Common myeloid progenitor, CD34-positive (primary cell): Measurements from ENCODE around the gene DGLUCY.
"Not testable (repeated sequence)": the region's sequence is repeated elsewhere in the genome, so short reads cannot be mapped to it uniquely, and the experiment has no call there.

Experiments used
- CTCF ChIA-PET: fragments of 350-600 bp; sonication (Branson Sonifier 250); formaldehyde crosslinking; loops from one replicate; lab custom pipeline; 2021; ENCODE audit warnings: antibody characterized with exemption; lab: Charles Lee
- POLR2A ChIA-PET: fragments of 350-600 bp; sonication (Branson Sonifier 250); formaldehyde crosslinking; loops from one replicate; lab custom pipeline; 2021; ENCODE audit warnings: antibody characterized with exemption; lab: Charles Lee
- DNase-seq, 3 donors: peaks; one replicate each; pipeline versions ENCODE4 v3.0.0 to v3.0.0-alpha.2; 2013
- H3K27ac ChIP-seq, 2 experiments: 1 replicate in 1 of 2; 2 replicates in 1 of 2; pipeline ENCODE4 v1.7.0; 2013; ENCODE audit warnings: inconsistent platforms in 2 of 2, low read length in 2 of 2, mild to moderate bottlenecking in 2 of 2, low read depth in 1 of 2, moderate library complexity in 1 of 2; ENCODE audit not compliant: severe bottlenecking in 2 of 2, insufficient read depth in 1 of 2, poor library complexity in 1 of 2
- H3K27me3 ChIP-seq, 5 experiments: replicated peaks in 2 of 5; 1 replicate in 3 of 5; 2 replicates in 2 of 5; pipeline versions ENCODE4 v1.6.1 to v1.7.0; 2013; ENCODE audit warnings: low read length in 4 of 5, mild to moderate bottlenecking in 2 of 5, moderate library complexity in 2 of 5, inconsistent platforms in 1 of 5; ENCODE audit not compliant: insufficient read depth in 5 of 5, control insufficient read depth in 4 of 5
- H3K36me3 ChIP-seq, 4 experiments: 1 replicate in 2 of 4; 2 replicates in 2 of 4; pipeline versions ENCODE4 v1.6.1 to v1.7.0; 2013; ENCODE audit warnings: low read length in 3 of 4, control low read depth in 1 of 4, mild to moderate bottlenecking in 1 of 4; ENCODE audit not compliant: control insufficient read depth in 4 of 4, insufficient read depth in 4 of 4
- H3K4me1 ChIP-seq, 4 experiments: 1 replicate in 3 of 4; 2 replicates in 1 of 4; pipeline versions ENCODE4 v1.6.1 to v1.7.1; 2013; ENCODE audit warnings: low read length in 3 of 4, mild to moderate bottlenecking in 3 of 4, control low read depth in 1 of 4, inconsistent platforms in 1 of 4, moderate library complexity in 1 of 4; ENCODE audit not compliant: control insufficient read depth in 4 of 4, insufficient read depth in 4 of 4; ENCODE audit errors: control extremely low read depth in 1 of 4
- H3K4me3 ChIP-seq, 7 experiments: 1 replicate in 4 of 7; 2 replicates in 3 of 7; pipeline versions ENCODE4 v1.5.1 to v1.7.0; 2013; ENCODE audit warnings: mild to moderate bottlenecking in 7 of 7, low read length in 6 of 7, moderate library complexity in 6 of 7, inconsistent platforms in 2 of 7, low read depth in 2 of 7, control low read depth in 1 of 7; ENCODE audit not compliant: insufficient read depth in 4 of 7, control insufficient read depth in 1 of 7; ENCODE audit errors: extremely low read depth in 1 of 7
- H3K9me3 ChIP-seq, 5 experiments: 1 replicate in 4 of 5; 2 replicates in 1 of 5; pipeline versions ENCODE4 v1.6.1 to v1.7.1; 2013; ENCODE audit warnings: low read length in 4 of 5, mild to moderate bottlenecking in 2 of 5, inconsistent platforms in 1 of 5, low read depth in 1 of 5, moderate library complexity in 1 of 5; ENCODE audit not compliant: control insufficient read depth in 4 of 5, insufficient read depth in 2 of 5; ENCODE audit errors: control extremely low read depth in 1 of 5
- WGBS: methylation state at CpG from one replicate; pipeline ENCODE4 v1.1.5; 2013; ENCODE audit not compliant: insufficient coverage; 5-methylcytosine and 5-hydroxymethylcytosine counted together

Gene DGLUCY

DNA sequence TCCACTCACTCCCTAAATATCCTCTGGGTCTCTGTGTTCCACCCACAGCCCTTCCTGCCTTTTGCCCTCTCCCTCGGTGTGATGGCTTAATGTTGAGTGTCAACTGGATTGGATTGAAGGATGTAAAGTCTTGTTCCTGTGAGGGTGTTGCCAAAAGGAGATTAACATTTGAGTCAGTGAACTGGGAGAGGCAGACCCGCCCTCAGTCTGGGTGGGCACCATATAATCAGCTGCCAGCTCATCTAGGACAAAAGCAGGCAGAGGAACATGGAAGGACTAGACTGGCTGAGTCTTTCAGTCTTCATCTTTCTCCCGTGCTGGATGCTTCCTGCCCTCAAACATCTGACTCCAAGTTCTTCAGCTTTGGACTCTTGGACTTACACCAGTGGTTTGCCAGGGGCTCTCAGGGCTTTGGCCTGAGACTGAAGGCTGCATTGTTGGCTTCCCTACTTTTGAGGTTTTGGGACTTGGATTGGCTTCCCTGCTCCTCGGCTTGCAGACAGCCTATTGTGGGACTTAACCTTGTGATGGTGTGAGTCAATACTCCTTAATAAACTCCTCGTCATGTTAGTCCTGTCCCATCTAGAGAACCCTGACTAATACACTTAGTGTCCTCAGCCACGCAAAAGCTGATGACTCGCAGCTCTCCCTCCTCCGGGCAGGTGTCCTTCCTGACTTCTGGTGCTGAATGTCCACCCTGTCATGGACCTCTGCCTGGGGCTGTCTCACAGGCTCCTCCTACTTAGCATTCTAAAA is 5.9 kb downstream of the DGLUCY start:
- Histone ChIP-seq H3K4me3 (no peak overlapping the region), H3K36me3 (peaks cover 0 to 44% (median 22%) of the 10 kb centered on the region in 4 experiments), H3K27ac (no peak overlapping the region), H3K9me3 (no peaks in the 10 kb centered on the region), H3K4me1 (peaks cover 8 to 32% (median 30%) of the 10 kb centered on the region in 4 experiments), H3K27me3 (no peaks in the 10 kb centered on the region)
- ChIA-PET CTCF (interaction anchor here (0.6 to 1.5 kb wide), 3 partner anchors 19 to 50 kb away, joined by 3 to 5 read pairs (median 3); no protein-coding TSS in a partner anchor), POLR2A (no interaction called here)
- WGBS, result 96% methylated on average over 5 of the region's 8 CpGs
- DNase-seq, result no peak

DNA sequence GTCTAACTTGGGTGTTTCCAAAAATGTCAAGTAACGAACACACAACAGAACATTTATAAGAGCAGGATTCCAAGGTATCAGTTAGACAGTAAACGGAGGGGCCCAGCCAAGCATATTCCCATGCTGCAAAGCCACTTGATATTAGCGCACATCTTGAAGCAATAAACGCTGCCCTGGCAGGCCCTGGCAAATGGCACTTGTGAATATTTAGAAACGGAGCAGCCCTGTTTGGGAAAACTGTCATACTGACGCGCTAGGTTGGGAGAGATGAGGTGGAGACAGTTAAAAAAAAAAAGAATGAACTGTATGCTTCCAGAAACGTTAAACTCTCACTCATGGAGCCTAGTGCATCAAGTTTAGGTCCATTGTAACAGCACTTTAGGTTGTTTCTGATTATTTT is 9.3 kb downstream of the DGLUCY start:
- Histone ChIP-seq H3K9me3 (peaks cover 0 to 2% (median 0%) of the 10 kb centered on the region in 5 experiments), H3K4me3 (no peak overlapping the region), H3K36me3 (peaks cover 11 to 59% (median 38%) of the 10 kb centered on the region in 4 experiments), H3K27ac (no peak overlapping the region), H3K4me1 (peaks cover 0 to 12% (median 9%) of the 10 kb centered on the region in 4 experiments), H3K27me3 (no peaks in the 10 kb centered on the region)
- POLR2A ChIA-PET, result no interaction called here
- 97% methylated on average over 6 of the region's 8 CpGs for WGBS
- CTCF ChIA-PET, result no interaction called here
- no peak for DNase-seq

DNA sequence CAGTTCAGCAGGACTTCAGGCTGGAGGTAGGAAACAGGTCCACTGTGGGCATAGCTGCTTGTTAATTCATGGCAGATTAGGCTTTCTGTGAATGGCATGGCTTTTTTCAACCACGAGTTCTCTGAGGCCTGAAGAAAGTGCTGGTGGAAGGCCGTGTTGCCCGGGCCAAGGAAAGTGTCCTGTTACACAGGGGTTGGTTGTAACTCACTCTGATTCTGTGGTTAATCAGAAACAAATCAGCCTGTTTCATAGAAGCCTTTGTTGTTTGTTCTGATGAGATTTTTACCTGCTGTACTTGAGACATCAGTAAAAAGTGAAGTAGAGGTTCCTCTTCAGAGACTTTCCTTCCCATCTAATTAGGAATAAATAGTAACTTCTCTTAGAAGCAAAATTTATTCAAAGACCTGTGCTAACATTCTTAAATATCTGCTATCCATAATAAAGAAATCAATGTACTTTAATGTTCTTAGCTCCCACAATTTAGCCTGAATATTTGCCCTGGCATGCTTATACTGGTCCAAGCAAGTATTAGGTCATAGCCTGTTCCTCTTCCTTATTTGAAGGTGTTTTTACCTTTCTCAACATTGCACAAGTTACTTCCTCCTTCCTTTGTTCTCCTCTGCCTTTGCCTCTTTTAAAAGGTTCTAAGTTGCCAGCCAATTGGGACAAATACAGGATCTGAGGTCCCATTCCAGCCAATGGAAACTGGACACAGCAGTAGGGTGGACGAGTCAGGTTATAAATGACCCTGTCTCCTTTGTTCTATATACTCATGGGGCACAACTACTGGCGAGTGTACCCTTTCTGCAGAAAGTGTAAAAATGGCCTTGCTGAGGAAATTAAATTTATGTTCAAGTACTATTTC is 10.8 kb downstream of the DGLUCY start:
- H3K4me3 ChIP-seq, H3K9me3 ChIP-seq, DNase-seq, H3K27ac ChIP-seq, POLR2A ChIA-PET, H3K27me3 ChIP-seq: not testable (repeated sequence)
- Histone ChIP-seq H3K4me1 (peaks cover 0 to 12% (median 9%) of the 10 kb centered on the region in 4 experiments), H3K36me3 (peaks cover 9 to 55% (median 36%) of the 10 kb centered on the region in 4 experiments)
- WGBS, result 93% methylated on average over 5 of the region's 5 CpGs
- CTCF ChIA-PET, result interaction anchor here (1.0 kb wide), 1 partner anchor 64 kb away, joined by 3 read pairs; the partner anchor contains the start of gene RPS6KA5

GRCh38 chr14:91125271-91125660 is 11.4 kb downstream of the DGLUCY start:
- Histone ChIP-seq H3K9me3 (peaks cover 0 to 2% (median 0%) of the 10 kb centered on the region in 5 experiments), H3K4me3 (no peak overlapping the region), H3K27me3 (no peaks in the 10 kb centered on the region), H3K27ac (no peak overlapping the region), H3K4me1 (peaks cover 0 to 12% (median 9%) of the 10 kb centered on the region in 4 experiments), H3K36me3 (peaks cover 9 to 53% (median 40%) of the 10 kb centered on the region in 4 experiments)
- CTCF ChIA-PET, result no interaction called here
- 68% methylated on average over 7 of the region's 7 CpGs for WGBS
- POLR2A ChIA-PET, result no interaction called here
- peak; percentile 14 to 77 (median 72) for DNase-seq

- Histone ChIP-seq H3K27ac (no peak overlapping the region), H3K36me3 (peaks cover 9 to 53% (median 39%) of the 10 kb centered on the region in 4 experiments), H3K4me3 (no peak overlapping the region), H3K9me3 (peaks cover 0 to 2% (median 0%) of the 10 kb centered on the region in 5 experiments), H3K4me1 (peaks cover 0 to 12% (median 9%) of the 10 kb centered on the region in 4 experiments), H3K27me3 (no peaks in the 10 kb centered on the region)
- ChIA-PET POLR2A (no interaction called here), CTCF (no interaction called here)
- no peak for DNase-seq
- 81% methylated on average over 2 of the region's 4 CpGs for WGBS
These were observed 11.9 kb downstream of the DGLUCY start for GRCh38 chr14:91125801-91126200.

GRCh38 chr14:91126761-91127160 is 12.9 kb downstream of the DGLUCY start:
- H3K27ac ChIP-seq, result no peak overlapping the region
- peaks cover 11 to 53% (median 39%) of the 10 kb centered on the region in 4 experiments for H3K36me3 ChIP-seq
- DNase-seq, result no peak
- H3K4me1 ChIP-seq, result peaks cover 0 to 12% (median 9%) of the 10 kb centered on the region in 4 experiments
- peaks cover 0 to 2% (median 0%) of the 10 kb centered on the region in 5 experiments for H3K9me3 ChIP-seq
- POLR2A ChIA-PET, result interaction anchor here (1.0 kb wide), 1 partner anchor 323 kb away, joined by 3 read pairs; no protein-coding TSS in a partner anchor
- WGBS, result no CpG with 5 or more reads among the region's 2 CpGs
- no peak overlapping the region for H3K4me3 ChIP-seq
- CTCF ChIA-PET, result interaction anchor here (0.6 to 2.0 kb wide), 3 partner anchors 8 to 161 kb away, joined by 3 to 6 read pairs (median 6); no protein-coding TSS in a partner anchor
- no peaks in the 10 kb centered on the region for H3K27me3 ChIP-seq
